ENCODE measurements around the gene CDK14. TPM values are rescaled to one million over a fixed set of nuclear protein-coding genes. Genes with fewer than 3 reads are reported as not detected.

CDK14 gene
- total RNA-seq, 1 donor from 2014 or later = 6.4 TPM

- TF ChIP-seq CTCF (conservative IDR thresholded peaks at IDR 0.05; ENCODE audit: low read depth, low read length) = no peak
- no peak overlapping the region for H3K4me3 ChIP-seq (ENCODE audit: low read depth, low read length)
- no peak for DNase-seq (ENCODE audit: low read depth)
Observed at GRCh38 chr7:90988516-90988915, 392.4 kb downstream of the CDK14 start.

- TF ChIP-seq CTCF (conservative IDR thresholded peaks at IDR 0.05; ENCODE audit: low read depth, low read length) = no peak
- DNase-seq (ENCODE audit: low read depth) = no peak
- no peak overlapping the region for H3K4me3 ChIP-seq (ENCODE audit: low read depth, low read length)
Observed at GRCh38 chr7:90988996-90989765, 393.1 kb downstream of the CDK14 start.

- no peak overlapping the region for H3K4me3 ChIP-seq (ENCODE audit: low read depth, low read length)
- no peak for DNase-seq (ENCODE audit: low read depth)
- no peak for TF ChIP-seq CTCF (conservative IDR thresholded peaks at IDR 0.05; ENCODE audit: low read depth, low read length)
Observed at GRCh38 chr7:90994121-90994520, 398.0 kb downstream of the CDK14 start.

- no peak for DNase-seq (ENCODE audit: low read depth)
- H3K4me3 ChIP-seq (ENCODE audit: low read depth, low read length) = no peak overlapping the region
- TF ChIP-seq CTCF (conservative IDR thresholded peaks at IDR 0.05; ENCODE audit: low read depth, low read length) = no peak
Observed at GRCh38 chr7:90994601-90995000, 398.5 kb downstream of the CDK14 start.

- H3K4me3 ChIP-seq (ENCODE audit: low read depth, low read length) = no peak overlapping the region
- no peak for DNase-seq (ENCODE audit: low read depth)
- TF ChIP-seq CTCF (conservative IDR thresholded peaks at IDR 0.05; ENCODE audit: low read depth, low read length) = no peak
Observed at GRCh38 chr7:90995996-90996395, 399.9 kb downstream of the CDK14 start.

GRCh38 chr7:90999989-91000979 is 404.2 kb downstream of the CDK14 start:
- no peak overlapping the region for H3K4me3 ChIP-seq (ENCODE audit: low read depth, low read length)
- no peak for DNase-seq (ENCODE audit: low read depth)
- no peak for TF ChIP-seq CTCF (conservative IDR thresholded peaks at IDR 0.05; ENCODE audit: low read depth, low read length)
